ENCODE results near the gene CD300H.

The CD300H gene

GRCh38 chr17:74603746-74604145 lies 36.4 kb upstream of the CD300H start:
- H3K9ac ChIP-seq (ENCODE audit: low read length in 5 of 5): no peak overlapping the region
- H3K4me1 ChIP-seq (ENCODE audit: control insufficient read depth in 5 of 5, insufficient read depth in 5 of 5, low read length in 5 of 5): peaks cover 0 to 42% (median 10%) of the 10 kb centered on the region in 5 donors
- H3K27ac ChIP-seq (ENCODE audit: low read depth, low read length): no peak overlapping the region
- H3K36me3 ChIP-seq (ENCODE audit: control insufficient read depth in 5 of 5, insufficient read depth in 5 of 5, low read length in 5 of 5): no peaks in the 10 kb centered on the region
- H3K27me3 ChIP-seq (ENCODE audit: control insufficient read depth in 5 of 5, insufficient read depth in 4 of 5, low read length in 5 of 5): peaks cover 8 to 24% (median 18%) of the 10 kb centered on the region in 5 donors
- peaks cover 0 to 2% (median 0%) of the 10 kb centered on the region in 5 donors for H3K9me3 ChIP-seq (ENCODE audit: control insufficient read depth in 5 of 5, low read length in 5 of 5)
- no peak overlapping the region for H3K4me3 ChIP-seq (ENCODE audit: low read depth in 1 of 5, low read length in 5 of 5)

- Histone ChIP-seq H3K27ac (ENCODE audit: low read depth, low read length) (no peak overlapping the region), H3K9me3 (ENCODE audit: control insufficient read depth in 5 of 5, low read length in 5 of 5) (peaks cover 0 to 2% (median 0%) of the 10 kb centered on the region in 5 donors), H3K36me3 (ENCODE audit: control insufficient read depth in 5 of 5, insufficient read depth in 5 of 5, low read length in 5 of 5) (no peaks in the 10 kb centered on the region), H3K27me3 (ENCODE audit: control insufficient read depth in 5 of 5, insufficient read depth in 4 of 5, low read length in 5 of 5) (peaks cover 12 to 27% (median 22%) of the 10 kb centered on the region in 5 donors), H3K4me3 (ENCODE audit: low read depth in 1 of 5, low read length in 5 of 5) (no peak overlapping the region), H3K9ac (ENCODE audit: low read length in 5 of 5) (no peak overlapping the region), H3K4me1 (ENCODE audit: control insufficient read depth in 5 of 5, insufficient read depth in 5 of 5, low read length in 5 of 5) (peaks cover 0 to 47% (median 13%) of the 10 kb centered on the region in 5 donors)
Measured at GRCh38 chr17:74603037-74603635, 35.8 kb upstream of the CD300H start.

GRCh38 chr17:74601944-74602572 lies 34.7 kb upstream of the CD300H start:
- Histone ChIP-seq H3K4me3 (ENCODE audit: low read depth in 1 of 5, low read length in 5 of 5) (no peak overlapping the region), H3K27me3 (ENCODE audit: control insufficient read depth in 5 of 5, insufficient read depth in 4 of 5, low read length in 5 of 5) (peaks cover 12 to 27% (median 22%) of the 10 kb centered on the region in 5 donors), H3K4me1 (ENCODE audit: control insufficient read depth in 5 of 5, insufficient read depth in 5 of 5, low read length in 5 of 5) (peaks cover 0 to 47% (median 13%) of the 10 kb centered on the region in 5 donors), H3K9ac (ENCODE audit: low read length in 5 of 5) (no peak overlapping the region), H3K27ac (ENCODE audit: low read depth, low read length) (no peak overlapping the region), H3K9me3 (ENCODE audit: control insufficient read depth in 5 of 5, low read length in 5 of 5) (no peaks in the 10 kb centered on the region), H3K36me3 (ENCODE audit: control insufficient read depth in 5 of 5, insufficient read depth in 5 of 5, low read length in 5 of 5) (no peaks in the 10 kb centered on the region)

GRCh38 chr17:74599448-74599939 lies 32.2 kb upstream of the CD300H start:
- Histone ChIP-seq H3K36me3 (ENCODE audit: control insufficient read depth in 5 of 5, insufficient read depth in 5 of 5, low read length in 5 of 5) (no peaks in the 10 kb centered on the region), H3K9ac (ENCODE audit: low read length in 5 of 5) (no peak overlapping the region), H3K9me3 (ENCODE audit: control insufficient read depth in 5 of 5, low read length in 5 of 5) (no peaks in the 10 kb centered on the region), H3K4me1 (ENCODE audit: control insufficient read depth in 5 of 5, insufficient read depth in 5 of 5, low read length in 5 of 5) (peaks cover 0 to 40% (median 11%) of the 10 kb centered on the region in 5 donors), H3K4me3 (ENCODE audit: low read depth in 1 of 5, low read length in 5 of 5) (no peak overlapping the region), H3K27ac (ENCODE audit: low read depth, low read length) (no peak overlapping the region), H3K27me3 (ENCODE audit: control insufficient read depth in 5 of 5, insufficient read depth in 4 of 5, low read length in 5 of 5) (peaks cover 12 to 27% (median 21%) of the 10 kb centered on the region in 5 donors)

GRCh38 chr17:74599023-74599399 lies 31.7 kb upstream of the CD300H start:
- Histone ChIP-seq H3K4me1 (ENCODE audit: control insufficient read depth in 5 of 5, insufficient read depth in 5 of 5, low read length in 5 of 5) (peaks cover 0 to 37% (median 11%) of the 10 kb centered on the region in 5 donors), H3K9me3 (ENCODE audit: control insufficient read depth in 5 of 5, low read length in 5 of 5) (no peaks in the 10 kb centered on the region), H3K4me3 (ENCODE audit: low read depth in 1 of 5, low read length in 5 of 5) (no peak overlapping the region), H3K9ac (ENCODE audit: low read length in 5 of 5) (no peak overlapping the region), H3K36me3 (ENCODE audit: control insufficient read depth in 5 of 5, insufficient read depth in 5 of 5, low read length in 5 of 5) (no peaks in the 10 kb centered on the region), H3K27ac (ENCODE audit: low read depth, low read length) (no peak overlapping the region), H3K27me3 (ENCODE audit: control insufficient read depth in 5 of 5, insufficient read depth in 4 of 5, low read length in 5 of 5) (peaks cover 12 to 27% (median 21%) of the 10 kb centered on the region in 5 donors)

- H3K27me3 ChIP-seq (ENCODE audit: control insufficient read depth in 5 of 5, insufficient read depth in 4 of 5, low read length in 5 of 5): peaks cover 12 to 27% (median 21%) of the 10 kb centered on the region in 5 donors
- no peaks in the 10 kb centered on the region for H3K9me3 ChIP-seq (ENCODE audit: control insufficient read depth in 5 of 5, low read length in 5 of 5)
- no peak overlapping the region for H3K9ac ChIP-seq (ENCODE audit: low read length in 5 of 5)
- no peaks in the 10 kb centered on the region for H3K36me3 ChIP-seq (ENCODE audit: control insufficient read depth in 5 of 5, insufficient read depth in 5 of 5, low read length in 5 of 5)
- peaks cover 0 to 32% (median 9%) of the 10 kb centered on the region in 5 donors for H3K4me1 ChIP-seq (ENCODE audit: control insufficient read depth in 5 of 5, insufficient read depth in 5 of 5, low read length in 5 of 5)
- no peak overlapping the region for H3K27ac ChIP-seq (ENCODE audit: low read depth, low read length)
- no peak overlapping the region for H3K4me3 ChIP-seq (ENCODE audit: low read depth in 1 of 5, low read length in 5 of 5)
Measured at GRCh38 chr17:74598346-74599022, 31.2 kb upstream of the CD300H start.

- no peaks in the 10 kb centered on the region for H3K9me3 ChIP-seq (ENCODE audit: control insufficient read depth in 5 of 5, low read length in 5 of 5)
- H3K36me3 ChIP-seq (ENCODE audit: control insufficient read depth in 5 of 5, insufficient read depth in 5 of 5, low read length in 5 of 5): no peaks in the 10 kb centered on the region
- H3K4me1 ChIP-seq (ENCODE audit: control insufficient read depth in 5 of 5, insufficient read depth in 5 of 5, low read length in 5 of 5): peaks cover 0 to 28% (median 9%) of the 10 kb centered on the region in 5 donors
- no peak overlapping the region for H3K9ac ChIP-seq (ENCODE audit: low read length in 5 of 5)
- H3K27me3 ChIP-seq (ENCODE audit: control insufficient read depth in 5 of 5, insufficient read depth in 4 of 5, low read length in 5 of 5): peaks cover 12 to 18% (median 17%) of the 10 kb centered on the region in 5 donors
- no peak overlapping the region for H3K27ac ChIP-seq (ENCODE audit: low read depth, low read length)
- no peak overlapping the region for H3K4me3 ChIP-seq (ENCODE audit: low read depth in 1 of 5, low read length in 5 of 5)
Measured at GRCh38 chr17:74597069-74597790, 29.9 kb upstream of the CD300H start.

- Histone ChIP-seq H3K27me3 (ENCODE audit: control insufficient read depth in 5 of 5, insufficient read depth in 4 of 5, low read length in 5 of 5) (peaks cover 6 to 15% (median 12%) of the 10 kb centered on the region in 5 donors), H3K9ac (ENCODE audit: low read length in 5 of 5) (no peak overlapping the region)
Measured at GRCh38 chr17:74595037-74595750, 27.9 kb upstream of the CD300H start.

More at GRCh38 chr17:74595037-74595750, 27.9 kb upstream of the CD300H start:
- peaks cover 0 to 23% (median 6%) of the 10 kb centered on the region in 5 donors for H3K4me1 ChIP-seq (ENCODE audit: control insufficient read depth in 5 of 5, insufficient read depth in 5 of 5, low read length in 5 of 5)
- no peak overlapping the region for H3K27ac ChIP-seq (ENCODE audit: low read depth, low read length)
- peaks cover 0 to 2% (median 0%) of the 10 kb centered on the region in 5 donors for H3K9me3 ChIP-seq (ENCODE audit: control insufficient read depth in 5 of 5, low read length in 5 of 5)
- no peak overlapping the region for H3K4me3 ChIP-seq (ENCODE audit: low read depth in 1 of 5, low read length in 5 of 5)
- no peaks in the 10 kb centered on the region for H3K36me3 ChIP-seq (ENCODE audit: control insufficient read depth in 5 of 5, insufficient read depth in 5 of 5, low read length in 5 of 5)

Measured in subcutaneous abdominal adipose tissue (tissue), 5 donors.